ENCODE data around the gene SLX9.

The SLX9 gene

DNA sequence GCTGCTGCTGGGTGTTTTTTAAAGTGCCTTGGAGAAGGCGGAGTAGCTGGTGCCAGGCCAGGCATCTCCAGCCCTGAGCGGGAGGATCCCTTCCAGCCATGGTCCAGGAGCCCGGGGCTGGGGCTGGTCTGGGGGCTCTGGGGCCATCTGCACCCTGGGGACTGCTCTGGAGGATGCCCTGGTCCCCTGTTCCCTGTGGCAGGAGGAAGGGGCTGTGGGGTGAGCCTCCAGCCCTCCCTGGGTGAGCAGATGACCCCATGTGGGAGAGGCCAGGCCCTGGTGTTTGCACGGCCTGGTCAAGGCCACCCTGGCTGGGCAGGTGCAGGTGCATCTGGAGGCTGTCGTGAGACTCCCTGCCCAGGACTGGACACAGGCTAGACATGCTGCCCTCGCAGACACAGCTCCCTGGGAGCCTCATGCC is 56.7 kb downstream of the SLX9 start:
- Histone ChIP-seq H3K27me3 (ENCODE audit: control insufficient read depth in 1 of 2, insufficient read depth in 2 of 2, low read length in 2 of 2) (no peaks in the 10 kb centered on the region), H3K9ac (ENCODE audit: low read length) (no peak overlapping the region), H3K36me3 (ENCODE audit: insufficient read depth, low read length) (no peaks in the 10 kb centered on the region), H3K4me3 (ENCODE audit: low read depth in 1 of 2, low read length in 2 of 2) (no peak overlapping the region), H3K4me1 (ENCODE audit: insufficient read depth, low read length) (peaks cover 54% of the 10 kb centered on the region), H3K27ac (ENCODE audit: low read depth, low read length) (no peak overlapping the region), H3K9me3 (ENCODE audit: low read length) (no peaks in the 10 kb centered on the region)

DNA sequence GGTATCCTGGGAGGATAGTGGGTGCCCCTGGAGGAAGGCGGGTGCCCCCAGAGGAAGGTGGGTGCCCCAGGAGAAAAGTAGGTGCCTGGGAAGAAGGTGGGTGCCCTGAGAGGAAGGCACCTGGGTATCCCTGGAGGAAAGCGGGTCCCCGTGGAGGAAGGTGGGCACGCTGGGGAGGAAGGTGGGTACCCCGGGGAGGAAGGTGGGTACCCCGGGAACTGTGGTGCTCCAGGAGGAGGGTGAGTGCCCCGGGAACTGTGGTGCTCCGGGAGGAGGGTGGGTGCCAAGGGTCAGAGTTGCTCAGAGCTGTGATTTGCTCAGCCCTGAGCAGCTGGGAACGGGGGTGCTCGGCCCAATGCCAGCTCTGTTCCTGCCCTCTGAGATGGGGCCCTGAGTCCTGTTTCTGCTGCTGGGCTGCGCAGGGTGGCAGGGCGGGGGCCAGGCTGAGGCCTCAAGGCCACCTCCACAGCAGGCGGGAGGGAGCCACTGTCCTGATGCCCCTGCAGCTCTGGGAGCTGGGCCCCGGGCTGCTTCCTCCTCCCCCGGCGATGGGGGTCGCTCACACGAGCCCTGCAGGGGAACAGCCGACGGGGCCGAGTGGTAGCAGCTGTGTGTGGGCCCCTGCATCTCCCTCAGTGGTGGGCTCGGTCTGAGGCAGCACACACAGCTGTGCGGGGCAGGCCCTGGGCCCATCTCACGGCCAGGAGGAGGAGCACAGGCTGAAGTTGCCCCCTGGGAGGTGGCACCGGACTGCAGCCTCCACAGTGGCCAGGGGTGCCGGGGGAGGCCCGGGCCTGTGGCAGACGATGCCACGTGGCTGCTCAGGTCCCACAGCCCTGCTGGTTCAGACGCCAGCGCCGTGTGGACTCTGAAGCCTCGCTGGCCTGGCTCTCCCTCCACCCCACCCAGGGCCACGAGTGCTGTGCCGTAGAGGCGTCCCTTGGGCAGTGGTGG is 57.4 kb downstream of the SLX9 start:
- peaks cover 47% of the 10 kb centered on the region for H3K4me1 ChIP-seq (ENCODE audit: insufficient read depth, low read length)

DNA sequence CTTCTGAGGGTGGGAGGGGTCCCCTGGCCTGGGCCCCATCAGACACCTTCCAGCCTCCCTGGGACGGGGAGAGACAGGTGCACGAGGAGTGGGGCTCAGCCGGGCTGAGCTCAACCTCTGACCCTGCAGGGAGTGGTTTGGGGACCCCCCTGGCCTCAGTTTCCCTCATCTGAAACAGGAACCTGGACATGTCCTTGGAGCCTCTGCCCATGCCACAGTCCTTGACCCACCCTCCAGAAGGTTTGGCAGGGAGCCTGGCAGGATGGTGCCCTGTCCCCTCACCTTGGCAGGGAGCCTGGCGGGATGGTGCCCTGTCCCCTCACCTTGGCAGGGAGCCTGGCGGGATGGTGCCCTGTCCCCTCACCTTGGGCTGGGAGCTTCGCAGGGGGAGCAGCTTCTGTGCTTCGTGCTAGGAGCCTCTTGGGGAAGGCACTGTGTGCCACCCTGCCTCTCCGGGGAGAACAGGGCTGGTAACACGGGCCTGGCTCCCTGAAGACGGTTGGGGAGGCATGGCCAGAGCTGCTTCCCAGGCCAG is 58.3 kb downstream of the SLX9 start:
- Histone ChIP-seq H3K9ac (ENCODE audit: low read length) (no peak overlapping the region), H3K9me3 (ENCODE audit: low read length) (no peaks in the 10 kb centered on the region), H3K27ac (ENCODE audit: low read depth, low read length) (no peak overlapping the region), H3K4me1 (ENCODE audit: insufficient read depth, low read length) (peaks cover 43% of the 10 kb centered on the region), H3K36me3 (ENCODE audit: insufficient read depth, low read length) (no peaks in the 10 kb centered on the region), H3K4me3 (ENCODE audit: low read depth in 1 of 2, low read length in 2 of 2) (no peak overlapping the region), H3K27me3 (ENCODE audit: control insufficient read depth in 1 of 2, insufficient read depth in 2 of 2, low read length in 2 of 2) (no peaks in the 10 kb centered on the region)

More for the DNA sequence above, 57.4 kb downstream of the SLX9 start:
- no peaks in the 10 kb centered on the region for H3K36me3 ChIP-seq (ENCODE audit: insufficient read depth, low read length)
- no peak overlapping the region for H3K9ac ChIP-seq (ENCODE audit: low read length)
- no peaks in the 10 kb centered on the region for H3K9me3 ChIP-seq (ENCODE audit: low read length)
- H3K27ac ChIP-seq (ENCODE audit: low read depth, low read length): no peak overlapping the region
- H3K27me3 ChIP-seq (ENCODE audit: control insufficient read depth in 1 of 2, insufficient read depth in 2 of 2, low read length in 2 of 2): no peaks in the 10 kb centered on the region
- no peak overlapping the region for H3K4me3 ChIP-seq (ENCODE audit: low read depth in 1 of 2, low read length in 2 of 2)

DNA sequence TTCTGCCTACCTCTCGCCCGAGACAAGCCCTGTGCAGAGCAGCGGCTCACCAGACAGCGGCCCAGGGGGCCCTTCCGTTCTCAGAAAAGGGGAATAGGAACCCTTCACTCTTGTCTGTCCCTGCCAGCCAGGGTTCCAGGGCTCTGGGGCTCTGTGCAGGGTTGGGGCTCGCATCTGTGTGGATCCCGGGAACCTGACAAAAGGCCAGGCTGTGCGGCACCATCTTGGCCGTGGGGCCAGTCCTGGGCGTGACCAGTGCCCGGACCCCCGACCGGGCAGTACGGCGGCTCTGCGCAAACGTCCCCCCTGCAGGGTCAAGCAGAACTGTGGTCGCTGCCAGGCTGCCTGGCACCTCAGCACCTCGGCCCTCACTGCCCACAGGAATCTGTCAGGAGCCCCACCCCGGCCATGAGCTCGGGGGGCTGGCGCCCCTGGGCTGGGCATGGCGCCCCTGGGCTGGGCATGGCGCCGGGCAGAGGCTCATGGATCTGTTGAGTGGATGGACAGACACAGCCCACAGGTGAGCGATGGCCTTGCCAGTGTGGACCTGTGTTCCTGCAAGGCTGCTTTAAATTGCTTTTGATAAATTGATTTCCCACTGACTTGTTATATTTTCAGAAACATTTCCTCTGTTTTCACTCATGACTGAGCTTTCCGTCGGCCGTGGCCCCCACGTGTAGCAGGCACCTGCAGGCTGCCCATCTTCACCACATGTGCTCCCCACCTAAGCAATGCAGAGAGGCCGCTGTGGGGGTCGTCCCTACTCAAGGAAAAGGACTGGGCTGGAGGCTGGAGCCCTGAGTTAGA is 59.0 kb downstream of the SLX9 start:
- H3K4me1 ChIP-seq (ENCODE audit: insufficient read depth, low read length): peaks cover 44% of the 10 kb centered on the region
- no peaks in the 10 kb centered on the region for H3K27me3 ChIP-seq (ENCODE audit: control insufficient read depth in 1 of 2, insufficient read depth in 2 of 2, low read length in 2 of 2)
- no peak overlapping the region for H3K27ac ChIP-seq (ENCODE audit: low read depth, low read length)
- no peaks in the 10 kb centered on the region for H3K36me3 ChIP-seq (ENCODE audit: insufficient read depth, low read length)
- H3K9me3 ChIP-seq (ENCODE audit: low read length): no peaks in the 10 kb centered on the region
- H3K9ac ChIP-seq (ENCODE audit: low read length): no peak overlapping the region
- no peak overlapping the region for H3K4me3 ChIP-seq (ENCODE audit: low read depth in 1 of 2, low read length in 2 of 2)

DNA sequence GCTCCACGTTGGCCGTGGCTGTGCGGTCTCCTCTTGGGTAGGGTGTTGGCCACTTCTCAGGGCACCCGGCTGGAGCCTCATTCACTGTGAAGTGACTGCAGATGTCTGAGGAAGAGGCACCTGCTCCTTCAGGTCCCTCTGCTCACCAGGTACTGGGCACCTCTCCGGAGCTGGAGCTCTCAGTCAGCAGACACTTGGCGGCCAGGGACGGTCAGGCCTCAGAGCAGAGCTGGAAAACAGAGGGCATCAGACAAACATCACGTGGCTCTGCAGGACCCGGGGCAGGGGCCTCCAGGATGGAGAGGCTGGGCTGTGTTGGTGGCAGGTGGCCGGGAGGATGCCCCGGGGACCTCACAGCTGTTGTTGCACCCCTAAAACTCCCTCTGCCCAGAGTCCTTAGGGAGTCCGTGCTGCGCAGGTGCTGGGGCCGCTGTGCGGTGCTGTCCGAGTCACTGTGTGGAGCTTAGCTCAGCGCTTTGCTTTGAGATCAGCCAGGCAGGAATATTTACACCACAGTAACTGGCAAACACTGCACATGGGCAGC is 59.7 kb downstream of the SLX9 start:
- no peak overlapping the region for H3K4me3 ChIP-seq (ENCODE audit: low read depth in 1 of 2, low read length in 2 of 2)
- H3K9ac ChIP-seq (ENCODE audit: low read length): no peak overlapping the region
- H3K9me3 ChIP-seq (ENCODE audit: low read length): no peaks in the 10 kb centered on the region
- no peak overlapping the region for H3K27ac ChIP-seq (ENCODE audit: low read depth, low read length)
- H3K4me1 ChIP-seq (ENCODE audit: insufficient read depth, low read length): peaks cover 40% of the 10 kb centered on the region
- H3K27me3 ChIP-seq (ENCODE audit: control insufficient read depth in 1 of 2, insufficient read depth in 2 of 2, low read length in 2 of 2): no peaks in the 10 kb centered on the region
- no peaks in the 10 kb centered on the region for H3K36me3 ChIP-seq (ENCODE audit: insufficient read depth, low read length)

DNA sequence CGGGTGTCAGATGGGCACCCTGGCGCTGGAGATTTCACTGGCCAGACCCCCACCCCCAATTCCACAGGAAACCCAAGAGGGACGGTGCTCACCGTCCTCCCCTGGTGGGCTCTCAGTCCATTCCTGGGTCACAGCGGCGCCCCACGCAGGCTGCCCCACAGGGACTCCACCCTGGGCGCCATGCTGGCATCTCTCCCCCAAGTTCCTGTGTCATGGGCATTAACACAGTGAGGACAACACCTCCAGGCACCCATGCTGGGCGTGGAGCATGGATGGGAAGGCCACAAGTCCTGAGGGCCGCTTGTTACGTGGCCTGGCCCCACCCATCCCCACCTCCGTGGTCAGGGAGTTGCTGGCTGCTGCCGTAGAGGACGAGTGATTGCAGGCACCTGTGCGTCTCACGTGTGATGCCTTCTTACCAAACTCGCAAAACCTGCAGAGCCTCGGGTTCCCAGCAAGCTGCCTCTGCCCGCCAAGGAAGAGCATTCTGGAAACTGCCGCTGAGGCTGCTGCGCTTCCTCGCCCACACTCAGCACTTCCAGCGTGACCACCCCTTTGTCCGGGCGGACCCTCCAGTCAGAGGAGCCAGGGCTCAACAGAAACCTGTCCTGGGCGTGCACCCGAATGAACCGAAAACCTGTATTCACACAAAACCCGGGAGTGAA is 60.3 kb downstream of the SLX9 start:
- H3K27ac ChIP-seq (ENCODE audit: low read depth, low read length): no peak overlapping the region
- no peaks in the 10 kb centered on the region for H3K36me3 ChIP-seq (ENCODE audit: insufficient read depth, low read length)
- H3K4me1 ChIP-seq (ENCODE audit: insufficient read depth, low read length): peaks cover 34% of the 10 kb centered on the region
- no peak overlapping the region for H3K9ac ChIP-seq (ENCODE audit: low read length)
- H3K9me3 ChIP-seq (ENCODE audit: low read length): no peaks in the 10 kb centered on the region
- H3K4me3 ChIP-seq (ENCODE audit: low read depth in 1 of 2, low read length in 2 of 2): no peak overlapping the region
- no peaks in the 10 kb centered on the region for H3K27me3 ChIP-seq (ENCODE audit: control insufficient read depth in 1 of 2, insufficient read depth in 2 of 2, low read length in 2 of 2)

DNA sequence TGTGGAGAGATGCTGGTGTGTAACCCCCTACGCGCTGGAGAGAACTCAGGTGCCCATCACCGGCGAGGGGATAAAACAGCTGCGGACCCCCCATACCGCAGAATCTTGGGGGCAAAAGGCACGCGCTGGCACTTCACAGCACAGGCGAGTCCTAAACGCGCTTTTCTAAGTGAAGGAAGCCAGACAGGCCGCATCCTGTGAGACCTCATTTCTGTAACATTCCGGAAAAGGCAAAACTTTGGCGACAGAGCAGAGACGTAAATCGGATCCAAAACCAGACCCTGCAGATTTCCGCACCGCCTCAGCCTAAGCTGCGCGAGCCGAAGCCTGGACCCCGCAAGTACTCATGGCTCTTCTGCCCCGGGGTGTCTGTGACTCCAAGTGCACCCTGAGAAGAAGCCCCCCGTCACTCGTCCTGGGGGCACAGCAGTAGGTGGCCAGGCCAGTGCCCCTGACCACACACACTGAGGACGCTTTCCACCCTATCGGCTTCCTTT is 60.9 kb downstream of the SLX9 start:
- Histone ChIP-seq H3K27ac (ENCODE audit: low read depth, low read length) (peak overlapping the region; percentile 57), H3K4me1 (ENCODE audit: insufficient read depth, low read length) (peaks cover 29% of the 10 kb centered on the region), H3K9ac (ENCODE audit: low read length) (no peak overlapping the region), H3K27me3 (ENCODE audit: control insufficient read depth in 1 of 2, insufficient read depth in 2 of 2, low read length in 2 of 2) (no peaks in the 10 kb centered on the region), H3K36me3 (ENCODE audit: insufficient read depth, low read length) (no peaks in the 10 kb centered on the region), H3K9me3 (ENCODE audit: low read length) (no peaks in the 10 kb centered on the region), H3K4me3 (ENCODE audit: low read depth in 1 of 2, low read length in 2 of 2) (peak overlapping the region in 1 of 2 donors; percentile 25)

DNA sequence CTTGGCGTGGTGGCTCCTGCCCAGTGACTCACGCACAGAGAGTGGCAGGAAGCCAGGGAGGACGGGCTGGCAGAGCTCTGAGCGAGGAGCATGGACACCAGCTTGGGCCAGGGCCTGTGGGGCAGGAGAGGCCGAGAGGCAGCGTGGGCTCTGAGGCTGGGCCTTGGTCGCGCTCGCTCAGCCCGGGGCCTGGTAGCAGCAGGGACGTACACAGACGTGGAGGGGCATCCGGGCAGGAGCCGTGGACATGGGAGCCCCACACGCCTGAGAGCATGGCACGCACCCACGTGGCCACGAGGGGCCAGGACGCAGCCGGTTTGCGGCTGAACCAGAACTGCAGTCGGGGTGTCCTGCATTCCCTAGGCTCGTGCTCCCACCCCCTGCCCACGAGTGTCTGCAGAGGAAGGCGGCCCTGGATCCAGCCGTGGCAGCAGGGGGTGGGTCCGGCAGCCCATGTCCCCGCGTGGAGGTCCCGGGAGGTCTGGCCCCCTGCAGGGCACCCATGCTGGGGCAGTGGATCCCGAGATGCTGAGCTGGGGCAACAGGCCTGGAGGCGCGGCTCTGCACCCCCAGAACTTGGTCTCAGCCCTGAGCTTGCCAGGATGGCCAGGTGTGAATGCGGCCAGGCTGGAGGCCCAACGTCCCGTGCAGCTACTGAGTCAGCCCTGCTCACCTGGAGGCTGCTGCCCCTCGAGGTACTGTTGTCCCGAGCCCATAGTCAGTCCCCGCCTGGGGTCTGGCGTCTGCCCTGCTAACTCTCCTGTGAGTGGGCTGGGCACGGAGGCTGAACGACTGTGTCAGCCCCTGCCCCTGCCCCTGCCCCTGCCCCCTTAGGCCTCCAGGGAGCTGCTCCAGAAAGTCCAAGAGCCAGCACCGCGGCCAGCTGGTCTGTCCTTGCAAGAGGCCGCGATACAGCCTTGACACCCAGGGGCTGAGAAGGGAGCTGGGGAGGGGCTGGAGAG is 61.6 kb downstream of the SLX9 start:
- Histone ChIP-seq H3K9ac (ENCODE audit: low read length) (no peak overlapping the region), H3K36me3 (ENCODE audit: insufficient read depth, low read length) (no peaks in the 10 kb centered on the region), H3K9me3 (ENCODE audit: low read length) (no peaks in the 10 kb centered on the region), H3K4me1 (ENCODE audit: insufficient read depth, low read length) (peaks cover 29% of the 10 kb centered on the region), H3K27me3 (ENCODE audit: control insufficient read depth in 1 of 2, insufficient read depth in 2 of 2, low read length in 2 of 2) (no peaks in the 10 kb centered on the region), H3K27ac (ENCODE audit: low read depth, low read length) (peak overlapping the region; percentile 57), H3K4me3 (ENCODE audit: low read depth in 1 of 2, low read length in 2 of 2) (peak overlapping the region in 1 of 2 donors; percentile 25)

DNA sequence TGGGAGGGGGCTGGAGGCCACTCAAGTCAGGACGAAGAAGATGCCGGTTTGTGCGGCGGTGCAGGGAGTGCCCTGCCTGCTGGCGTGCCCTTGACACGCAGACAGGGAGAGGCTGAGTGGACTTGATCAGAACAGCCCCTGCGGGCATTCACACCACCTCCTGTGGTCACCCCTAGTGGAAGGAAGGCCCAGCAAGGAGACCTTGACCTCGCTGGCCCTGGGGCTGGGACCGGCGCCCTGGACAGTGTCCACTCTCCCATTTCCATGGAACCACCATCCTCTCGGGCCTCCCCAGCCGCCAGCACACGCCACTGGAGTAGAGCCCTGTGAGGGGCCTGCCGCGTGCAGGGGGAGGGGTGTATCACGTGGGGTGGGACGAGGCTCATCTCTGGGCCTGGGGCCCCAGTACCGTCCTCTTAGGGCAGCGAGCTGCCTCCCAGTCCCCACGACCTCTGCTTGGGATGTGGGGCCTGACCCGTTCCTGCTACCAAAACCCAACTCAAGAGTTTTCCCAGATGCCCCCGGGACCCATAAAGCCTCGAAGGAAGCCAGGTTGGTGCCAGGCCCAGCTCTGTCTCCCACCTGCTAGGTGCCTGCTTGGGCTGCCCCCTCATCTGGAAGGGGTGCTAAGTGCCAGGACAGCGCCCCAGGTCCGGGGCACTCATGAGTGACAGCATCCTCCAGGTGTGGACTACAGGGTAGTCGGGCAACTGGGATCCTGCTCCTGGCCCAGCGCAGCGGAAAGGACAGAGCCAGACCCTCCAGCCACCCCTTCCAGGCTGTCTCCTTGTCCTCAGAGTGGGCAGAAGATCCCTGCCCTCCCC is 62.8 kb downstream of the SLX9 start:
- no peaks in the 10 kb centered on the region for H3K27me3 ChIP-seq (ENCODE audit: control insufficient read depth in 1 of 2, insufficient read depth in 2 of 2, low read length in 2 of 2)
- no peaks in the 10 kb centered on the region for H3K9me3 ChIP-seq (ENCODE audit: low read length)
- H3K4me1 ChIP-seq (ENCODE audit: insufficient read depth, low read length): peaks cover 29% of the 10 kb centered on the region
- no peaks in the 10 kb centered on the region for H3K36me3 ChIP-seq (ENCODE audit: insufficient read depth, low read length)
- H3K9ac ChIP-seq (ENCODE audit: low read length): no peak overlapping the region
- no peak overlapping the region for H3K27ac ChIP-seq (ENCODE audit: low read depth, low read length)
- no peak overlapping the region for H3K4me3 ChIP-seq (ENCODE audit: low read depth in 1 of 2, low read length in 2 of 2)
